NCI-H2227 (cell line): ENCODE data around the gene CNGB1.
"Not testable (repeated sequence)": the region's sequence is repeated elsewhere in the genome, so short reads cannot be mapped to it uniquely, and the experiment has no call there.

Experiments
- DNase-seq: peaks from one replicate; lab custom pipeline; 2025; ENCODE audit not compliant: unreplicated experiment; lab: John Stamatoyannopoulos, UW

CNGB1 gene

GRCh38 chr16:57956270-57956808 lies 14.6 kb downstream of the CNGB1 start:
- DNase-seq = no peak

- DNase-seq = no peak
Measured at GRCh38 chr16:57955572-57956188, 15.2 kb downstream of the CNGB1 start.

GRCh38 chr16:57953857-57954256 lies 17.1 kb downstream of the CNGB1 start:
- no peak for DNase-seq

- no peak for DNase-seq
Measured at GRCh38 chr16:57952909-57953308, 18.0 kb downstream of the CNGB1 start.

GRCh38 chr16:57951204-57951960 lies 19.5 kb downstream of the CNGB1 start:
- DNase-seq = no peak

- DNase-seq = no peak
Measured at GRCh38 chr16:57950382-57950781, 20.5 kb downstream of the CNGB1 start.

- no peak for DNase-seq
Measured at GRCh38 chr16:57949595-57950238, 21.2 kb downstream of the CNGB1 start.

- DNase-seq = no peak
Measured at GRCh38 chr16:57949013-57949412, 21.9 kb downstream of the CNGB1 start.

- no peak for DNase-seq
Measured at GRCh38 chr16:57948027-57948426, 22.9 kb downstream of the CNGB1 start.

GRCh38 chr16:57947261-57947660 lies 23.7 kb downstream of the CNGB1 start:
- no peak for DNase-seq

GRCh38 chr16:57946181-57946801 lies 24.6 kb downstream of the CNGB1 start:
- peak; percentile 21 for DNase-seq

GRCh38 chr16:57945740-57946138 lies 25.2 kb downstream of the CNGB1 start:
- no peak for DNase-seq

- DNase-seq = no peak
Measured at GRCh38 chr16:57944970-57945739, 25.8 kb downstream of the CNGB1 start.

- DNase-seq = not testable (repeated sequence)
Measured at GRCh38 chr16:57943381-57943780, 27.5 kb downstream of the CNGB1 start.

- DNase-seq = not testable (repeated sequence)
Measured at GRCh38 chr16:57941901-57942300, 29.0 kb downstream of the CNGB1 start.

GRCh38 chr16:57941016-57941664 lies 29.8 kb downstream of the CNGB1 start:
- peak; percentile 57 for DNase-seq

GRCh38 chr16:57940382-57940966 lies 30.5 kb downstream of the CNGB1 start:
- DNase-seq = no peak

GRCh38 chr16:57939872-57940224 lies 31.1 kb downstream of the CNGB1 start:
- DNase-seq = no peak

GRCh38 chr16:57938936-57939871 lies 31.7 kb downstream of the CNGB1 start:
- DNase-seq = no peak
